GM18909 (cell line): ENCODE measurements around the gene MRPS25.

Source experiments
- ATAC-seq: cut with Tn5 transposase; IDR thresholded peaks from one replicate; pipeline ENCODE4 v1.9.1; 2021; ENCODE audit warnings: mild to moderate bottlenecking; ENCODE audit not compliant: unreplicated experiment, poor library complexity

Gene MRPS25

DNA sequence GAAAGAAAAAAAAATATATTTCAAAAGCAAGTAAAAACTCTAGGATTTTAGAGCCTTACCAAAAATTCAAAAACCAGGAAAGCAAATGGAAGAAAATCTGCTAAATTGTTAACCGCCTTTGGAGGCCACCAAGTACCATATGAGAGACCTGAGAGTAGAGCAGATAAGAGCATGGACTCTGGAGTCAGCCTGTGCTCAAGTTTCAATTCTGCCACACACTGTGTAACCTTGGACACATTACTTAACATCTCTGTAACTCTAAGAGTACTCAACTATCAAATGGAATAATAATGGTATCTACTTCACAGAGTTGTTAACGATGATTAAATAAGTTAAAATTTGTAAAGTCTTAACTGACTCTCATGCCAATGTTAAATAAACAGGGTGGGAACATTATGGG, 21.1 kb upstream of the MRPS25 start:
- no peak for ATAC-seq

DNA sequence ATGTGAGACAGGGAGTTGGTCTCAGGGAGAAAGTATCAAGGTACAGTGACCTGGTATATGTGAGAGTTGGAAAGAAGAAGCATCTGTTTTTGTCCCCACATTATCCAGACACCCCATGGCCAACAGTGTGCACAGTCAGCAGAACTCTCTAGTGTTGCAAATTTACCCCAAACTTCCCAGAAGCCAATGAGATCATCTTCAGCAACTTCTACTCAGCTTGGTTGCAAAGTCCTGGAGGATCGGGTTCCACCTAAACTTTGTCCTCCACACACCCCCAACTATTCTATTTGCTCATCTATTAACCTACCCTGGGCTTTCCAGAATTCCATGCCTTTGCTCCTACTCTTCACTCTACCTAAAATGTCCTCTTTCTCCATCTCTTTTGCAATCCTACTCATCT, 18.1 kb upstream of the MRPS25 start:
- ATAC-seq: no peak

DNA sequence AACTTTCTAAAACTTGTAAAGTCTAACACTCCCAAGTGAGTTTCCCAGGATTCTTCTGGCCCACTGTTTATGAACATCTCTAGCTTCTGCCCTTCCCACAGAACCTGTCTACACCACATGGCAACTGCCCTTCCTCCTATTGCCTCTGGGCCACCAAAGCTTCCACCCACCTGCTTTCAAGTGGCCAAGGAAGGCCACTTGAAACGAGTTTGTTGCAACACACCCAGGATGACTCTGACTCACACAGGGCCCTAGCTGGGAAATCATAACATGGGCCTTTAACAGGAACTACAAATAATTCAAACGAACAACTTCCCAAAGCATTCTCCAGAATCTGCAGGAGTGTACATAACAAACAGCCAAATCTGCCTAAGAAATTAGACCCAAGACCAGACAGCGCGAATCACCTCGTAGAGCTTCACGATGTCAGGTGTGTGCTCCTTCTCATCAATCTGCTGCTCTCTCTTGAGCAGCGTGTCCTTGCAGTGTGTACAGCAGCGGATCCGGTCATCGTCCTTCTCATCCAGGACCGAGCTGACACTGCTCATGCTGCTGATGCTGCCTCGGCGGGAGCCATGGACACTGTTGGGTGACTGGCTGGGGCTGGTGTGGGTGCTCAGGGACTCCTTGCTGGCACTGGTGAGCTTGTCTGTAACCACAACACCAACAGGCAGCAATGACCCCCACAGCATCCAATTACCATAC, 17.0 kb upstream of the MRPS25 start:
- ATAC-seq: no peak

DNA sequence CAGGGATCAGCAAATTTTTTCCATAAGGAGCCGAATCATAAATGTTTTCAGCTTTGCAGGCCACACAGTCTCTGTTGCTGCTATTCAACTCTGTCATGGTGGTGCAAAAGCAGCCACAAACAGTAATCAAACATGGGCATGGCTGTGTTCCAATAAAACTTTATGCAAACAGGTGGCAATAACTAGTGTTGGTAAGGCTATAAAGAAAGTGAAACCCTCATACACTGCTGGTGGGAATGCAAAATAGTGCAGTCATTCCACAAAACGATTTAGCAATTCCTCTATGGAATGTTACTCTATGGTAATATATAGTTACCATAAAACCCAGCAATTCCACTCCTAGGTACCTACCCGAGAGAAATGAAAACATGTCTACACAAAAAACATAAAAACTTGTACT, 14.0 kb upstream of the MRPS25 start:
- no peak for ATAC-seq

DNA sequence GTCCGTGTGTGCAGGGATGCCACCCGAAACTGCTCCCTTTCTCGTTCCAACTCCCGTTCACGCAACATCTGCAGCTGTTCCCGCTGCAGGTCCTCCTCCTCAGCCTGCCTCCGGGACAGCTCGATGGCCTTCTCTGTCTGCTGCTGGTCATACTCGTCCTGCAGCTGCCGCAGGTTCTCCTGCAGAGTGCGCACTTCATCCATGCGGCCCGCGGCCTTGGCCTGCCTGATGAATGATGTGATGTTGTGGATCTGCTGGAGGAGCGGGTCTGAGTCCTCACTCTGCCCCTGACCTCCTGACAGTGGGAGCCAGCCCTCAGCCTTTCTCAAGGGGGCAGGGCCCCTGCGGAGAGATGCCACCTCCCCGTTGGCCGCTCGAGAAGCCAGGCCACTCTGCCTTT, 9.4 kb upstream of the MRPS25 start:
- no peak for ATAC-seq

DNA sequence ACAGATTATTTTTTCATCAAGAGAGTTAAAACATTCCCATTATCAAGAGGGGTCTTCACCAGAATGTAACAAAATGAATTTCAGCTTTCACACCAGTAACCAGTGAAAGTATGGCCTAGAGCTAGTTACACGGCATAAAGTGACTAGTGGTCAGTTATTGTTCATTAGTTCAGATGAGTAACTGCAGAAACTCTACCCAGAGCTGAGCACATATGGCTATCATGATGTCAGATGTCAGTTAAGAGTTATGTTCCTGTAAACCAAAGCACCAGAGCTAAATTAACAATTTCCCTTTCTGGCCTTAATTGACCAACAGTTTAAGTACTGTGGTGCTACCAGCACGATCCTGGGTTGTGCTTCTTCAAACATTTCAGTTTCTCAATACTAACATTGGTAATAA, 6.6 kb upstream of the MRPS25 start:
- ATAC-seq: no peak

DNA sequence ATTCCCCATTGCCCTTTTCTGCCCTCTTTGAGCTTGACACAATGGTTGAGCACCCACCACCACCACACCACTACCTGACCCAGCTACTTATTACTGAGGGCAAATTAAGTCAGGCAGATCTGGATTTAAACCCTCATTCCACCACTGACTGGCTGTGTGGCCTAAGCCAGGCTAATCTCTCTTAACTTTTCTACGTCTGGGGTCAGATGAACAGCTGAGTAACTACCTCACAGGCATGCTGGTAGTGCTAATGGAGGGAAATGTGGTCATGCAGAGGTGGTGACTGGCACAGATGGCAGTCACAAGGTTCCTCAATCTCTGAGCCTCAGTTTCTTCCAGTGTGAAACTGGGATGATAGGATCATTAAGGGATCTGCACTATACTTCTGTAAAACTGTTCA, 4.3 kb upstream of the MRPS25 start:
- ATAC-seq: no peak

DNA sequence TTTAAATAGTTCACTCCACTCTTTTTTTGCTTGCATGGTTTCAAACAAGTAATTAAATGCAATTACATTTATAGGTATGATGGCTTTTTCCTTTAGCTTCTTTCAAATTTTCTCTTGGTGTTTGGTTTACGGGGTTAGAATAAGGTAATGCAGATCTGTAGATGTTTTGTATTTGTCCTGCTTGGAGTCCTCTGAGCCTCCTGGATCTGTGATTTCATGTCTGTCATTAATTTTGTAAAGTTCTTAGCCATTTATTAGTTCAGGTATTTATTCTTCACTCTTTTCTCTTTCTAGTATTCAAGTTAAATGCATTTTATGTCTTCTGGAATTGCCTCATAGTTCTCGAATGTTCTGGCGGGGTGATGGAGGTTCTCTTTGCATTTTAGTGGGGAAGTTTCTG, 1.4 kb upstream of the MRPS25 start:
- ATAC-seq: no peak

DNA sequence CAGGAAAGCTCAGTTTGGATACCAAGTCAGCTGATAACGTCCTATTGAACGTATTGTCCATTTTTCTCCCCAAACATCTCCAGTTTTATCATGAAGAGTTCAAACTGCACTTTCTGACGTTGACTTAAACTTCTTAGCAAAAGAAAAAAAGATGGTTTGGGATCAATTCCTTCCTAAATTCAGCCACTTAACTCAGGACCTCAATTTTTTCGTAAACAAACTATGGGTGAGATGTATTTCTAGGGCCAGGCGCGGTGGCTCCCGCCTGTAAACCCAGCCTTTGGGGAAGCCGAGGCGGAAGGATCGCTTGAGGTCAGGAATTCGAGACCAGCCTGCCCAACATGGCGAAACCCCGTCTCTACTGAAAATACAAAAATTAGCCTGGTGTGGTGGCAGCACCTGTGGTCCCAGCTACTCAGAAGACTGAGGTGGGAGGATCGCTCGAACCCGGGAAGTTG, 464 bp upstream of the MRPS25 start:
- ATAC-seq: no peak

DNA sequence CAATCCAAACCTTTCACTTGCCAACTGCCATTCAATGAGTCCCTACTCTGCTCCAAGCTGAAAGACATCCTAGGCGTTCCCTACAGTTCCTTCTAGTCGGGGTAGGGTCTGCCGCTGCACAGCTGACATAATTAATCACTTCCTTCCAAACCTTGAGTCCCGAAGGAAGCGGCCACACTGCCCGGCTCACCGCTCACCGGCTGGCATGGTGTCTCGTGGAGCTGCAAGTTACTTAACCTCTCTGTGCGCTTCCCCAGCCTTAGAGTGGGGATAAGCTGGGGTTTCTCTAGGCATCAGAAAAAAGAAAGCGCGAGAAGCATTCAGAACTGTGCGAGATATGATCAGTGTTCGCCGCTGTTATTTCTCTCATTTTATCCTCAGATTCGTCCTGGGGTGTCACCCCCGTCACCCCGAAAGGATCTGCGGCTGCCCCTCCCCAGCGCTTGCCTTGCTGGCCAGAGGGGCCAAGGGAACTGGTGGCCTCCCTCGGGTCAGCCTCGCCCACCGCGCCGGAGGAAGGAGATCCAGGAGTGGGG, 748 bp downstream of the MRPS25 start:
- ATAC-seq: peak; percentile 32

DNA sequence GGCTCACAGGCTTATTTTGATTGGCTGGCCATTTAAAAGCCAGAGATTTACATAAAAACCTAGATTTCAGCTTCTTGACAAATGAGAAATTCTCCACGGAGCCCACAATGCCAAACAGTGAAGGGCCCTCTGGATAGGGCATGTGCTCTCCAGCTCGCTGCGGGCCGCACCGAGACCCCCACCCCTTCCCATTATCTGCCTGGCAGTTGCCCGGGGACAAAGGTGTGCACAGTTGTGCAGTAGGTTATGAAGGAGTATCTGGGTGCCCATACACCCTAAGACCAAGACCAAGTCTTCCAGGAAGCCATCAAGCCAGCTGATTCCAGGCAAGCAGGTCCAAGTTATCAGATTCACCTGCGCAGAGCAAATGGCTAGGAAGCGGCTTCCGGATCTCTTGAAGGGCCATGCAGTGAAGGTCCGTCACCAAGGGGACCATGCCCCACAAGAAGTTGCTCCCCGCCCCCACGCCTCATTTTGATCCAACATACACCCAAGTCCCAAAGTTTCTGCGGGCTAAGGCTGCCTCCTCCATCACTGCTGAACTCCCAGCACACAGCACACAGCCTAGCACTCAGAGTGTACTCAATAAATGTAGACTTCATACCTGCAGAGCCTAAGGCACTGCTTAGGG, 1.3 kb downstream of the MRPS25 start:
- ATAC-seq: no peak

DNA sequence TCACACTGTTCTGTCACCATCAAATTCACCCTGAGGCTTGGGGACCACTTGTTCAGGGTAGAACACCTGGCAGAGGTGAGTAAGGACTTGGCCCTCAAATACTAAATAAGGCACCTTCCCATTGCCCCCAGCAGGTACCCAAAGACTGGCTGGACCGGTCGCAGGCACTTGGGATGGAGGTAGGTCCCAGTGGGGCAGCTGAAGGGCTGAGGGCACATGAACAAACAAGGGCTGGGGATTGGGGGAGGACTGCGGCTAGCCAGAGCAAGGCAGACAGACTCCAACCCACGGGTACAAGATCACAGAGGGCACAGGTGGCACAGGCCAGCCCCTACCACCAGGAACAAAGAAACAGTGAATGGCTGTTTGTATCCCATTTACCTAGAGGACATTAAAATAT, 1.9 kb downstream of the MRPS25 start:
- ATAC-seq: no peak

DNA sequence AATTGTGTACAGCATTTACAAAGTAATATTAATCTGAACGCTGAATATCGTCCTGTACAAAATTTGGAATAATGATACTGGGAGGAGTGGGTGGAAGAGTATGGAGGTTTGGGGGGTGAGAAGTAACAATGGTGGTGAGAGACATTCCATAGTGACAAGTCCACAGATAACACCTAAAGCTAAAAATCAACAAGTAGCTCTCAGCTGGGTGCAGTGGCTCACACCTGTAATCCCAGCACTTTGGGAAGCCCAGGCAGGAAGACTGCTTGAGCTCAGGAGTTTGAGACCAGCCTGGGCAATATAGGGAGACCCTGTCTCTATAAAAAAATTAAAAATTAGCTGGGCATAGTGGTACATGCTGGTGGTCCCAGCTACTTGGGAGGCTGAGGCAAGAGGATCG, 5.1 kb downstream of the MRPS25 start:
- ATAC-seq: no peak

DNA sequence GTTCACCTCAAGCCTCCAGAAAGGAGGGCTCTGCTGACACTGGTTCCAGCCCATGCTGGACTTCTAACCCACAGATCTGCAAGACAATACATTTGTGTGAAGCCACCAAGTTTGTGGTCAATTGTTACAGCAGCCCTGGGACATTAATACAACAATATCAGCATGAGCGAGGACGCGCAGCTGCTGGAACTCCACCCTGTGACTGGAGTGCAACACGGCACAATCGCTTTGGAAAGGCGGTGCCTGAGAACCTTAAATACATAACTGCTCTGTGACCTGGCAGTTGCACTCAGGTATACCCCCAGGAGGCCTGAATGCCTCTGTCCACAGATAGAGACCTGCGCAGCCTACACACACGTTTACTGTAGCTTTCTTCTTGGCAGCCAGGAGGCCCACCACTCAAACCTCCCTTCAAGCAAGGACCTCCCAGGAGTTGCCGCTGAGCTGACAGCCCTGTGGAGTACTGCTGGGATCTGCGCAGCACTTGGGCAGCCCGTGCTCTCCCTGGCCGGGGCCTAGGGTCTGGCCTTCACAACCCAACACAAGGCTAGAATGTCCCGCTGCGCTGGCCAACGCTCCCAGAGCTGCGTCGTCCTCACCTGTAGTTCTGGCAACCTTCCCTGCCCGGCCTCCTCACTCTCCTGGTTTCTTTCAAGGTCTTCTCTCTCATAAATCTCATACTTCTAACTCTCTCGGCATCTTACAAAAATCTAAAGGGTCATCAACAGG, 8.3 kb downstream of the MRPS25 start:
- ATAC-seq: no peak

DNA sequence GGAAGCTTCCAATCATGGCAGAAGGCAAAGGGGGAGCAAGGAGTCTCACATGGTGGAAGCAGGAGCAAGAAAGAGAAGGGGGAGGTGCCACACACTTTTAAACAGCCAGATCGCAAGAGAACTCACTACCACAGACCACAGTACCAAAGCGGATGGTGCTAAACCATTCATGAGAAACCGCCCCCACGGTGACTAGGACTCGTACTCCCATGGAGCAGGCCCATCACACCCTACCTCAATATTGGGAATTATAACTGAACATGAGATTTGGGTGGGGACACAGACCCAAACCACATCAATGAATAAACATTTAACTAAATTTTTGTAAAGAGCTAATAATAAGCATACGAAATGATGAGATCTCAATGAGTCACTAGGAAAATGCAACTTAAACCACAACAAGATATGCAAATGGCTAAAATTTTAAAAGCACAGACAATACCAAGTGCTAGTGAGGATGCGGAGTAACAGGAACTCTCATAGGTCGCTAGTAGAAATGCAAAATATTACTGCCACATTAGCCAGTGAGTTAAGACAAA, 10.0 kb downstream of the MRPS25 start:
- peak; percentile 50 for ATAC-seq

DNA sequence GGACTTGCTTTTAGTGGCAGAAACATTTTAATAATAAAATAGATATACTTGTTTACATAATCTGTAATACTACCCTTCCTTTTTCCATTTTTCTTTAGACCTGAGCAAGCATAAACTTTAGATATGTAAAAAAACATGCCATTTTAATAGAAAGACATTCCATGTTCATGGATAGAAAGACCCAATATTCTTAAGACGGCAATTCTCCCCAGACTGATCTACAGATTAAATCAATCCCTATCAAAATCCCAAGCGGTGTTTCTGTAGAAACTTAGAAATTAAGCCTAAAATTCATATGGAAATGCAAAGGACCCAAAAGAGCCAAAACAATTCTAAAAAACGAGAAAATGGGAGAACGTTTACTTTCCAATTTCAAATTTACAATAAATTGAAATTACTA, 11.6 kb downstream of the MRPS25 start:
- no peak for ATAC-seq

DNA sequence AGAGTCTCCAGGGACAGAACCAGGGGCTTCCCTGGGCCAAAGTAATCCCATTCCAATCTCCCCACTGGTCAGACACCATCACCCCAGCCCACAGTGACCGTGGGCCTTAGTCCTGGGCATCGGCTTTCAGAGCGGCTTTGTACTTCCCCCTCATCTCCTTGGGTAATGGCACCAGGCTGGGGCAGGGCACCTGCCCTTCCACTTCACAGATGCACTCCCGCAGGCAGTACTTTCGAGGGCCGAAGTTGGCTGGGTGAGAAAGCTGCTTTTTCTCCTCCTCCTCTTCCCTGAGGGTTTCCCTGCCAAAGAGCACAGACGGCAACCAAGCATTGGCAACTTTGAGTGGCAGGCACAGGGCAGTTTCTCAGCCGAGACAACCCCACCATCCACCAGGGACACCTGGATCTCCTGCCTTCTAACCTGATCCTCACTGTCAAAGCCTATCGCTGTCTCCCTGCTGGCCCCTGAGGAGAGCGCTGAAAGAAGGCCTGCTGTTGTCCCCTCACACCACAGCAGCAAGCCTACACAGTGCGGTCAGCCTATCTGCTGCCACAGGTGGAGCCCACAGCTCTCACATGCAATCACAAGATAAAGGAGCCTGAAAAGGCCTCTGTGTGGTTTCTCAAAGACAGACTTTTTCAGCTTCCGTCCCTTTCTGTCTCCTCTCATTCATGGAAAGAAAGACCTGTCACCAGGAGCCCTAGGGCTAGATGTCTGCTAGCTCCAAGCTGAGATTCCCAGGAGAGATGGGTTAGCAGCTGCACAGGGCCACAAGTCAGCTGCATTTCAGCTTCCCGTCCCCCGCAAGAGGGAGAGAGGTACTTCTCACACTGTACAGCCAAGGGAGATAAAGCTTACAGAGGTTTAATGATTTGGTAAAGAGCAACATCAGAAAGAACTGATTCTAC, 12.5 kb downstream of the MRPS25 start:
- no peak for ATAC-seq

DNA sequence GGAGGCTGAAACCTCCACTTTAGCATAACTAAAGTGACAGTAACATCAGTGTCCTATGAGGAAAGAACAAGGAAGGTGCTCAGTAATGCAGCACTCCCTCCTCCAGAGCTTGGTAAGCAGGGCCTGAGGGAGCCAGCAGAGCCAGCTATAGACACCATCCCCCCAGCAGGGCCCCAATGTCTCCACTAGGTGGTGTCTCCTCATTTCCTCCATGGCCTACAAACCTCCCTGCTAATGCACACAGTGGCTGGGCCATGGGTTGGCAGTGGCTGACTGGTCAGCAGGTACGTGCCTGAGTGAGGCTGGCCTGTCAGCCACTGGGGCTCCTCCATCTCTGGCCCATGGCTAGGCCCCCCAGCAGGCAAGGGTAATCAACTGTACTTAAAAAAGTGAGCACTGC, 13.6 kb downstream of the MRPS25 start:
- ATAC-seq: peak; percentile 55

DNA sequence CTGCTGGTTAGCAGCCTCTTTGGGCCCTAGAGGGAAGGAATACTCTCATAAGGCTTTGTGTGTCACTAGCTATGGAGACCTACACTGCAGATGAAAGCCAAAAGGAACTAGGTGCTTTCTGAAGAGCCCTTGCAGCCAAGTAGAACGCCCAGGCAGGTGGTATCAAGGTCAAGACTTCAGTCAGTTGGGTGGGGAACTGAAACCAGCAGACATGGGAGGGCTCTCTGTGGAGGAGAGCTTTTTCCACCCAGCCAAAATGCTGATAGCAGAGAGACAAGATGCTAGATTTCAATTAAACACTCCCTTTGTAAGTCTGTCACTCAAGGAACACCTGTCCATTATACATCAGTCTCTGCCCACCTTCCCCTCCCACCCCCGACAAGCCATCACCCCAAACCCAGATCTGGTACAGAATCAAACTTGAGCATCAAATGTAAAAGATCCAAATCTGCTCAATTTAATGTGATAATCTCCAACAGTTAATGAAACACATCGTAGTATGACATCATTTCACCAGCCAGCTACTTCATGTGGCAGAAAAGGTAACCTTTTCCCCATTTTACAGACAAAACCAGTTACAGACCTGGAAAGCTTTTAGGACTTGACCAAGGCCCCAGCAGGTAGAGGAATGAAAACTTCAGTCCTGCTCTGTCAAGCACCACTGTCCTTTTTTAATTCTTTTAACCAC, 14.6 kb downstream of the MRPS25 start:
- ATAC-seq: peak; percentile 87
